Measurements from ENCODE around the gene NRXN3. TPM values are rescaled to one million over a fixed set of nuclear protein-coding genes. Genes with fewer than 3 reads are reported as not detected.

NRXN3 gene
- total RNA-seq, 1 experiment from 2014 or later = not detected

GRCh38 chr14:78986989-78987388 is 816.8 kb downstream of the NRXN3 start:
- no peaks in the 10 kb centered on the region; a peak in 2 of 4 replicates for H3K9me3 ChIP-seq (ENCODE audit: control insufficient read depth in 1 of 2, insufficient read depth in 1 of 2, low read depth in 1 of 2, low read length in 2 of 2)
- no peak overlapping the region for H3K9ac ChIP-seq (ENCODE audit: low read length)
- no TSS peak for BruUV-seq (replicated peaks)
- H3K27ac ChIP-seq (ENCODE audit: low read depth, low read length) = no peak overlapping the region
- DNase-seq (ENCODE audit: low read depth, low spot score) = no peak
- H3K4me1 ChIP-seq (ENCODE audit: control insufficient read depth in 1 of 2, insufficient read depth in 2 of 2, low read length in 2 of 2) = no peaks in the 10 kb centered on the region
- ChIA-PET CTCF (no interaction called here), RAD21 (ENCODE audit: low non-redundant PET in 1 of 2, low total read pairs in 2 of 2, uncharacterized antibody in 2 of 2, unreplicated experiment in 2 of 2) (no interaction called here), POLR2A (no interaction called here)
- no peaks in the 10 kb centered on the region for H3K9me2 ChIP-seq (ENCODE audit: insufficient read depth)
- no peaks in the 10 kb centered on the region for H4K20me1 ChIP-seq (ENCODE audit: insufficient read depth)
- no peak overlapping the region for H2AFZ ChIP-seq (ENCODE audit: low read depth, low read length, poor library complexity, severe bottlenecking)
- ATAC-seq = no peak
- H3K4me3 ChIP-seq (replicated peaks in 1 of 2; ENCODE audit: low read depth in 1 of 2, low read length in 2 of 2) = no peak overlapping the region
- no peaks in the 10 kb centered on the region for H3K79me2 ChIP-seq (ENCODE audit: insufficient read depth, low read length)
- intact Hi-C loops (cut with micrococcal nuclease) = no loop called here
- no peaks in the 10 kb centered on the region for H3K36me3 ChIP-seq (ENCODE audit: control insufficient read depth in 1 of 2, insufficient read depth in 2 of 2, low read length in 2 of 2)
- H3K27me3 ChIP-seq (ENCODE audit: insufficient read depth, low read length) = no peaks in the 10 kb centered on the region
- no peak overlapping the region for H3K4me2 ChIP-seq (ENCODE audit: low read length)
- TF ChIP-seq CEBPB (IDR thresholded peaks at IDR 0.05; ENCODE audit: low read depth) = no peak
- TF ChIP-seq POLR2AphosphoS5 (IDR thresholded peaks at IDR 0.05; ENCODE audit: low read depth, low read length) = no peak
- no peak for TF ChIP-seq EGR1 (IDR thresholded peaks at IDR 0.05; ENCODE audit: low read depth)
- TF ChIP-seq ELF1 (IDR thresholded peaks at IDR 0.05; ENCODE audit: borderline replicate concordance, low read depth) = no peak
- TF ChIP-seq SRF (IDR thresholded peaks at IDR 0.05; ENCODE audit: low read depth) = no peak
- TF ChIP-seq JUND (IDR thresholded peaks at IDR 0.05) = no peak
- TF ChIP-seq ZNF274 (IDR thresholded peaks at IDR 0.05; ENCODE audit: low read depth, low read length) = no peak
- no peak for TF ChIP-seq SIN3A (IDR thresholded peaks at IDR 0.05; ENCODE audit: low read depth)
- TF ChIP-seq, protein P1, sequence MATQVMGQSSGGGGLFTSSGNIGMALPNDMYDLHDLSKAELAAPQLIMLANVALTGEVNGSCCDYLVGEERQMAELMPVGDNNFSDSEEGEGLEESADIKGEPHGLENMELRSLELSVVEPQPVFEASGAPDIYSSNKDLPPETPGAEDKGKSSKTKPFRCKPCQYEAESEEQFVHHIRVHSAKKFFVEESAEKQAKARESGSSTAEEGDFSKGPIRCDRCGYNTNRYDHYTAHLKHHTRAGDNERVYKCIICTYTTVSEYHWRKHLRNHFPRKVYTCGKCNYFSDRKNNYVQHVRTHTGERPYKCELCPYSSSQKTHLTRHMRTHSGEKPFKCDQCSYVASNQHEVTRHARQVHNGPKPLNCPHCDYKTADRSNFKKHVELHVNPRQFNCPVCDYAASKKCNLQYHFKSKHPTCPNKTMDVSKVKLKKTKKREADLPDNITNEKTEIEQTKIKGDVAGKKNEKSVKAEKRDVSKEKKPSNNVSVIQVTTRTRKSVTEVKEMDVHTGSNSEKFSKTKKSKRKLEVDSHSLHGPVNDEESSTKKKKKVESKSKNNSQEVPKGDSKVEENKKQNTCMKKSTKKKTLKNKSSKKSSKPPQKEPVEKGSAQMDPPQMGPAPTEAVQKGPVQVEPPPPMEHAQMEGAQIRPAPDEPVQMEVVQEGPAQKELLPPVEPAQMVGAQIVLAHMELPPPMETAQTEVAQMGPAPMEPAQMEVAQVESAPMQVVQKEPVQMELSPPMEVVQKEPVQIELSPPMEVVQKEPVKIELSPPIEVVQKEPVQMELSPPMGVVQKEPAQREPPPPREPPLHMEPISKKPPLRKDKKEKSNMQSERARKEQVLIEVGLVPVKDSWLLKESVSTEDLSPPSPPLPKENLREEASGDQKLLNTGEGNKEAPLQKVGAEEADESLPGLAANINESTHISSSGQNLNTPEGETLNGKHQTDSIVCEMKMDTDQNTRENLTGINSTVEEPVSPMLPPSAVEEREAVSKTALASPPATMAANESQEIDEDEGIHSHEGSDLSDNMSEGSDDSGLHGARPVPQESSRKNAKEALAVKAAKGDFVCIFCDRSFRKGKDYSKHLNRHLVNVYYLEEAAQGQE (IDR thresholded peaks at IDR 0.05; ENCODE audit: low read depth) = no peak
- TF ChIP-seq ZBTB33 (IDR thresholded peaks at IDR 0.05; ENCODE audit: extremely low read depth, insufficient replicate concordance, low read length) = no peak
- no peak for TF ChIP-seq EZH2phosphoT487 (IDR thresholded peaks at IDR 0.05; ENCODE audit: borderline replicate concordance)
- TF ChIP-seq CBX3 (IDR thresholded peaks at IDR 0.05; ENCODE audit: low read depth) = no peak
- TF ChIP-seq FOSL1 (IDR thresholded peaks at IDR 0.05; ENCODE audit: low read depth) = no peak
- no peak for TF ChIP-seq ATF3 (IDR thresholded peaks at IDR 0.05)
- no peak for TF ChIP-seq SP1 (IDR thresholded peaks at IDR 0.05; ENCODE audit: low read depth)
- no peak for TF ChIP-seq ZFX (IDR thresholded peaks at IDR 0.05)
- no peak for TF ChIP-seq EZH2 (IDR thresholded peaks at IDR 0.05)
- no peak for TF ChIP-seq CTCF (IDR thresholded peaks at IDR 0.05 in 2 of 3, conservative IDR thresholded peaks at IDR 0.05 in 1 of 3; ENCODE audit: borderline replicate concordance in 1 of 3, insufficient read depth in 1 of 3, low read depth in 2 of 3, low read length in 2 of 3)

Measured in HCT116 (cell line).